BJ (cell line): ENCODE measurements around the gene GEN1. TPM values are rescaled to one million over a fixed set of nuclear protein-coding genes. Genes with fewer than 3 reads are reported as not detected.

ENCODE experiments used
- CTCF ChIA-PET: fragments of 350-600 bp; formaldehyde crosslinking; extraction: SDS; loops from one replicate; lab custom pipeline; 2021; ENCODE audit warnings: antibody characterized with exemption, inconsistent platforms; lab: Yijun Ruan, JAX
- POLR2A ChIA-PET: fragments of 300-600 bp; sonication (Branson Sonifier 250); formaldehyde crosslinking; extraction: SDS; loops from one replicate; lab custom pipeline; 2021; ENCODE audit warnings: antibody characterized with exemption; lab: Charles Lee
- DNase-seq: peaks from one replicate; pipeline ENCODE4 v3.0.0-alpha.2; 2011; ENCODE audit warnings: low read depth
- H3K27me3 ChIP-seq: 2 replicates; pipeline ENCODE4 v1.6.0; 2011; ENCODE audit warnings: low read length; ENCODE audit not compliant: control insufficient read depth, insufficient read depth
- H3K36me3 ChIP-seq: 2 replicates; pipeline ENCODE4 v1.5.1; 2011; ENCODE audit warnings: low read length; ENCODE audit not compliant: control insufficient read depth, insufficient read depth
- H3K4me3 ChIP-seq: 2 replicates; pipeline ENCODE4 v1.5.1; 2011; ENCODE audit warnings: low read depth, mild to moderate bottlenecking, control low read depth, low read length
- polyA plus RNA-seq: library from polyadenylated mRNA; depleted of rRNA; stranded (reverse); fragments of >200 nt; gene quantifications from 2 replicates; pipeline ENCODE4 v1.2.3, GENCODE V29; 2011
- TF ChIP-seq, protein P1 (sequence below): IDR thresholded peaks from 2 replicates; pipeline ENCODE4 v1.5.1; 2011; ENCODE audit warnings: low read depth, mild to moderate bottlenecking, control low read depth, inconsistent platforms, low read length, moderate library complexity; ENCODE audit not compliant: insufficient read depth

Gene GEN1
- polyA plus RNA-seq, 1 experiment, result 7.6 TPM

DNA sequence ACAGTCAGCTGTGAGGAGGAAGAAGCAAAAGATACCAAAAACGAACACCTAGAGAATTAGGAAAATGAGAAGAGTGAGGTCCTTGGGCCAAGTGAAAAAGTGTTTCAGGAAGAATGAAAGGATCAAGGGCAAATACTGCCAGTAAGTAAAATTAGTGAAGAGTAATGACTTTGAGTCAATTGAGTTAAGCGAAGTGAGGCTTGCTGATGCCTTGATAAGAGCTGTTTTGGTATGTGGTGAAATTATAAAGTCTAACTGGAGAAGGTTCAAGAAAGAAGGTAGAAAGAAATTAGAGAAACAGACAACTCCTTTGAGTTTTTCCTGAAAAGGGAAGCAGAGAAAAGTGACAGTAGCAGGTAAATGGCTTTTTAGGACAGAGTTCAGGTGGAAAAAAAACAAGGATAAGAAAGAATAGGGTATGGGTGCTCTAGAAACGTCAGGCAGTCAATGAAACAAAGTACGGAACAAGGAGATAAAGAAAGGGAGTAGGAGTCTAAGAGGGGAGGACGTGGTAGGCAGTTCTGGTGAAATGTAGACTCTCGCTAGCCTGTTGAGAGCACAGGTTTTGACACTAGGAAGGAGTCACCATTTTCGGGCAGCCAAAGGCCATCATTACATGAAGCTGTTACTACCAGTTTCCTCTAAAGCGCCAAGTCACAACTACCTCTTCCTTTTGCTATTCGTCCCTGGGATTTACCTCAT, 43.2 kb upstream of the GEN1 start:
- no peak for DNase-seq
- CTCF ChIA-PET, result interaction anchor here (2.0 kb wide), 1 partner anchor 9 kb away, joined by 6 read pairs; no protein-coding TSS in a partner anchor
- TF ChIP-seq, protein P1, sequence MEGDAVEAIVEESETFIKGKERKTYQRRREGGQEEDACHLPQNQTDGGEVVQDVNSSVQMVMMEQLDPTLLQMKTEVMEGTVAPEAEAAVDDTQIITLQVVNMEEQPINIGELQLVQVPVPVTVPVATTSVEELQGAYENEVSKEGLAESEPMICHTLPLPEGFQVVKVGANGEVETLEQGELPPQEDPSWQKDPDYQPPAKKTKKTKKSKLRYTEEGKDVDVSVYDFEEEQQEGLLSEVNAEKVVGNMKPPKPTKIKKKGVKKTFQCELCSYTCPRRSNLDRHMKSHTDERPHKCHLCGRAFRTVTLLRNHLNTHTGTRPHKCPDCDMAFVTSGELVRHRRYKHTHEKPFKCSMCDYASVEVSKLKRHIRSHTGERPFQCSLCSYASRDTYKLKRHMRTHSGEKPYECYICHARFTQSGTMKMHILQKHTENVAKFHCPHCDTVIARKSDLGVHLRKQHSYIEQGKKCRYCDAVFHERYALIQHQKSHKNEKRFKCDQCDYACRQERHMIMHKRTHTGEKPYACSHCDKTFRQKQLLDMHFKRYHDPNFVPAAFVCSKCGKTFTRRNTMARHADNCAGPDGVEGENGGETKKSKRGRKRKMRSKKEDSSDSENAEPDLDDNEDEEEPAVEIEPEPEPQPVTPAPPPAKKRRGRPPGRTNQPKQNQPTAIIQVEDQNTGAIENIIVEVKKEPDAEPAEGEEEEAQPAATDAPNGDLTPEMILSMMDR, result no peak
- no peaks in the 10 kb centered on the region for H3K27me3 ChIP-seq
- no peak overlapping the region for H3K4me3 ChIP-seq
- peaks cover 6% of the 10 kb centered on the region for H3K36me3 ChIP-seq
- POLR2A ChIA-PET, result no interaction called here

DNA sequence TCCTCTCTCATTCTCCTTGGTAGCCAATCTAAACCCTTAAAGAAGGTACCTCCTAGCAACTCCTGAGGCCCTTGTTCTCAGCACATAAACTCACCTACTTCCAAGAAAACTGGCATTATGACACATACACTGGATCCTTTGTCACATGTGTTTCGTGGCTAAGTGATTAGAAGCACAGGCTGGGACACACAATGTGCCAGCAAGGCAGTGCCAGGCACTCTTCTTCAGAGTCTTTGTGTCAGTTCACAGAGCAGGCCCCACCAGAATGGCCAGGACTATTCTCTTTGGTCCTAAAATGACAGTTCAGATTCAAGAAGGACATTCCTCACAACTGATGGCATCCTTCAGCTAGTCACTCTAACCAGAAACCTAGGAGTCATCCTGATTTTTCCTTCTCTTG, 40.6 kb upstream of the GEN1 start:
- TF ChIP-seq, protein P1, result no peak
- no peak for DNase-seq
- no peaks in the 10 kb centered on the region for H3K27me3 ChIP-seq
- ChIA-PET CTCF (no interaction called here), POLR2A (no interaction called here)
- no peak overlapping the region for H3K4me3 ChIP-seq
- peaks cover 7% of the 10 kb centered on the region for H3K36me3 ChIP-seq

DNA sequence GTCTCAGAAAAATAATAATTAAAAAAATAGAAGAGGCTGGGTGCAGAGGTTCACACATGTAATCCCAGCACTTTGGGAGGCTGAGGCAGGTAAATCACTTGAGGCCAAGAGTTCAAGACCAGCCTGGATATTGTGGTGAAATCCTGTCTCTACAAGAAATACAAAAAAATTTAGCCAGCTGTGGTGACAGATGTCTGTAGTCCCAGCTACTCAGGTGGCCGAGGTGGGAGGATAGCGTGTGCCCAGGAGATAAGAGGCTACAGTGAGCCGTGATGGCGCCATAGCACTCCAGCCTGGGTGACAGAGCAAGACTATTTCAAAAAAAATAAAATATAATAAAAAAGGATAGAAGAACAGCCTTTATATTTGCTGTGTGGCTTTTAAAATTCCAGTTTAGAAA, 36.3 kb upstream of the GEN1 start:
- TF ChIP-seq, protein P1, result no peak
- no peaks in the 10 kb centered on the region for H3K27me3 ChIP-seq
- no peak overlapping the region for H3K4me3 ChIP-seq
- DNase-seq, result no peak
- peaks cover 8% of the 10 kb centered on the region for H3K36me3 ChIP-seq
- POLR2A ChIA-PET, result interaction anchor here (0.6 kb wide), 1 partner anchor 36 kb away, joined by 6 read pairs; the partner anchor contains the start of genes GEN1 and SMC6
- CTCF ChIA-PET, result interaction anchor here (0.7 to 3.8 kb wide), 3 partner anchors 9 to 113 kb away, joined by 3 to 48 read pairs (median 8); no protein-coding TSS in a partner anchor

DNA sequence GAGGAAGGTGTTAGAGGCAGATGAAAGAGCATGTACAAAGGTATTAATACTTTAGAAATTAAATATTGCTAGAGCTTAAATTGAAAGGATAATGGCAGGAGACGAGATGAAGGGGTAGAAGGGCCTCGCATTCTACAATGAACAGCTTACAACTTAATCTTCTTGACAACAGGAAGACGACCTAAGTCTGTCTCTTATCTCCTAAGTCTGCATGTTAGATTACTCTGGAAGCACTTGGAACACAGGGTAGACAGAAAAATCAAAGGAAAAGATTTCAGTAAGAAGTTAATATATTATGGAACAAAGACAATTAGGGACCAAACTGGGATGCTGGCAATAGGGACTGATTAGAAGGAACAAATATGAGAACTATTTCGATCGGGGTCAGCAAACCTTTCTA, 35.2 kb upstream of the GEN1 start:
- ChIA-PET POLR2A (no interaction called here), CTCF (interaction anchor here (0.7 to 3.8 kb wide), 10 partner anchors 8 to 399 kb away, joined by 3 to 48 read pairs (median 8); no protein-coding TSS in a partner anchor)
- H3K27me3 ChIP-seq, result no peaks in the 10 kb centered on the region
- H3K4me3 ChIP-seq, result no peak overlapping the region
- DNase-seq, result no peak
- peaks cover 5% of the 10 kb centered on the region for H3K36me3 ChIP-seq
- TF ChIP-seq, protein P1, result no peak

DNA sequence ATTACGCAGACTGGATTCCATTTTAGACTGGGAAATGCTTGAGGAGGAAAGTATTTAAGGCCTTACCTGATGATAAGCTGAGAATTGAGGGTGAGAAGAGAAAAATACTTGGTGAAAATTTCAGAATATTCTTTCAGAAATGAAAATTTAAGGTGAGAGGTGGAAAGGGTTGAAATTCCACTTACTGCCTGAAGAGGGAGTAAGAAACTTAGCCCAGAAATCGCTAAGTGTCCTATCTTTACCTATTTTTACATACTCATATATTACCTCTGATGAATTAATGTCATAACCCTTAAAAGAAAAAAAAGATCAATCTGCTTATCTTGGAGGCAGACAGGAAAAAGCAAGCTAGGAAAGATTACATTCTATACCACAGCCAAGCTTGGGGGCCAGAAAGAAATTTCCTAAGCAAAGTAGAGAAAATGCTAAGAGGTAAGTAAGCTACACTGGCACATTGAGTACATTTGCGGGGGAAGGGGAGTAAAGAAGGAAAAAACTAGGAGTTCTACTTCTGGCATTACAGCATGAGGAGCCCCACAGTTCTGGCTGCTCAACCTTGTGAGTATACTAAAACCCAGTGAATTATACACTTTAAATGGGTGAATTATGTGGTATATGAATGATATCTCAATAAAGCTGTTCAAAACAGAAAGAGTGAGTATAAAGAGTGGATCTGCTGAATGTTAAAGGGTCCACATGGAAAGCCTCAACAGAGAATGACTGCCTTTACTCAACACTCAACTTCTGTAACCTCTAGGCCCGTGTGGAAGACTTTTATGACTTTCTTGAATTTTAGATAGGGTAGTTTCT, 34.2 kb upstream of the GEN1 start:
- no peak for DNase-seq
- H3K36me3 ChIP-seq, result peaks cover 3% of the 10 kb centered on the region; the same call in 1 of the 2 replicates
- no peaks in the 10 kb centered on the region for H3K27me3 ChIP-seq
- ChIA-PET CTCF (interaction anchor here (0.6 to 3.8 kb wide), 25 partner anchors 8 to 659 kb away, joined by 3 to 48 read pairs (median 4); partner anchors contain the start of genes GEN1 and MSGN1), POLR2A (no interaction called here)
- no peak overlapping the region for H3K4me3 ChIP-seq
- TF ChIP-seq, protein P1, result peak; percentile 76
